NCI-H345 treated with DMSO at 0.1 percent for 48 hours (cell line): ENCODE measurements around the gene ZMIZ1.
A peak's percentile ranks its signal among the peaks of the same experiment; 100 is the strongest.

Source experiments
- DNase-seq: peaks from one replicate; lab custom pipeline; 2025; ENCODE audit not compliant: unreplicated experiment; lab: John Stamatoyannopoulos, UW

The ZMIZ1 gene

DNA sequence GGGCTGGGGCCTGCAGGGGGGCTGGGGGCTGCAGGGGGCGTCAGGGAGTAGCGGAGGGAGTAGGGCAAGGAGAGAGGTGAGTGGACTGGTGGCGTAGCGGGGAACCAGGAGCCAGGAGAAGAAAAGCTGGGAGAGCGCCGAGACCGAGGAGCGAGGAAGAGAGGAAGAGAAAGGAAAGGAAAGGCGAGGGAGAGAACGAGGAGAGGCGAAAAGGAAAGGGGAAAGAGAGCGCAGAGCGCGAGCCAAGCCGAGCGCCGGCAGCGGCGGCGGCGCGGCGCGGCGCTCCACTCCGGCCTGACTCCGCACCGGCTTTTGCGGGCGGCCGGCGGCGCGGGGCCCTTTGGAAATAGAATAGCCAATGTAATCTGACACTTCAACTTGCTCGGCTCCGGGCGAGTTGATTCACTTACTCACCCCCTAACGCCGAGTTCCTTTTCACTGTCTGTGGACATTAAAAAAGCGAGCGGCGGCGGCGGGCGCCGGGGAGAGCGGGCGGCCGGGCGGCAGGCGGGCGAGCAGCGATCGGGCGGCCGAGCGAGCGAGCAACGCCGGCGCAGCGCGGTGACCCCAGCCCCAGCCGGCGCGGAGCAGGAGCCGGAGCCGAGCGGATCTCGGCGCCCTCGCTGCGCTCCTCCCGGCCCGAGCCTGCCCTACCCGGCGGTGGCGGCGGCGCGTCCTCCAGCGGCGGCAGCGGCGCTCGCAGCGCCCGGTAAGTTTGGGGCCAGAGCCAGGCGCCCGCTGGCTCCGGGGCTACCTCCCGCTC, at the start of gene ZMIZ1:
TSS of gene ZMIZ1 (plus strand) at position 405 of the 763 bp plus-strand sequence. CDS start 132,667 bp downstream, outside the sequence.
- DNase-seq, result peak; percentile 62

DNA sequence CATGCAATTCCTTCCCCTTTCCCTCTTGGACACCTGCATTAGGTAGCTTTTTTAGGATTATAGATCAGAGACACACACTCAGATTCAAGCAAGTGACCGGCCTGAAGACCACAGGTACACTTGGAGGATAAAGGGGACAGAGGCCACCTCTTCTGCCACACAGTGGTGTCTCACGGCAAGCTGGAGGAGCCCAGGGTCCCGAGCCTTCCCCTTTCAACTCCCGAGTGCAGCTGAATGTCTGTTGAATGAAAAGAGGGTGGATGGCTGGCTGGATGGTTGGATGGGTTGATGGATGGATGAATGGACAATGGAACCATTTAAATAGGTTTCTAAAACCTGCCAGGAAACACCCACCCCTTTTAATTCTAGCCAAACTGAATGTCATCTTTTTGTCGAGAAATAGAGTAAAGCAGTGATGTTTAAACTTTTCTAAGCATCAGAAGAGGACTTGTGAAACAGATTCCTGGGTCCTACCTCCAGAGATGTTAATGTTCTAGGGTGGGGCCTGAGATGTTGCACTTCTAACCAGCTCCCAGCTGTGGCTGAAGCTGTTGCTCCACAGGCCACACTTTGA, 49.2 kb upstream of the ZMIZ1 start:
- DNase-seq, result no peak

GRCh38 chr10:79020015-79020491, 48.7 kb upstream of the ZMIZ1 start:
- DNase-seq, result no peak

DNA sequence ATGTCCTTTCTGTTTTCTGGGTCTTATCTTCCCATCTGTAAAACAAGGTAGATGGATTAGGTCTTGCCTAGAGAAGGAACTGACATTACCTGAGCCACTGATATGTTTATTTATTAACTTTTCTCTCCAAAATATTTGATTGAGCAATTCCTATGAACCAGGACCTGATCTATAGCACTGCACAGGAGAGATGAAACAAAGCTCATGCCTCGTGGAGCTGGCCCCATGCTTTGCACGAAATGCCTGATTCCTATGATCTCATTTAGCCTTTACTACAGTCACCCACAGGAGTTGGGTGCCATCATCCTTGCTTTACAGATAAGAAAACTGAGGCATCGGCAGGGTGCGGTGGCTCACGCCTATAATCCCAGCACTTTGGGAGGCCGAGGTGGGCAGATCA, 48.2 kb upstream of the ZMIZ1 start:
- no peak for DNase-seq

GRCh38 chr10:79021331-79021907, 47.3 kb upstream of the ZMIZ1 start:
- DNase-seq, result no peak

GRCh38 chr10:79021948-79022499, 46.7 kb upstream of the ZMIZ1 start:
- DNase-seq, result no peak

DNA sequence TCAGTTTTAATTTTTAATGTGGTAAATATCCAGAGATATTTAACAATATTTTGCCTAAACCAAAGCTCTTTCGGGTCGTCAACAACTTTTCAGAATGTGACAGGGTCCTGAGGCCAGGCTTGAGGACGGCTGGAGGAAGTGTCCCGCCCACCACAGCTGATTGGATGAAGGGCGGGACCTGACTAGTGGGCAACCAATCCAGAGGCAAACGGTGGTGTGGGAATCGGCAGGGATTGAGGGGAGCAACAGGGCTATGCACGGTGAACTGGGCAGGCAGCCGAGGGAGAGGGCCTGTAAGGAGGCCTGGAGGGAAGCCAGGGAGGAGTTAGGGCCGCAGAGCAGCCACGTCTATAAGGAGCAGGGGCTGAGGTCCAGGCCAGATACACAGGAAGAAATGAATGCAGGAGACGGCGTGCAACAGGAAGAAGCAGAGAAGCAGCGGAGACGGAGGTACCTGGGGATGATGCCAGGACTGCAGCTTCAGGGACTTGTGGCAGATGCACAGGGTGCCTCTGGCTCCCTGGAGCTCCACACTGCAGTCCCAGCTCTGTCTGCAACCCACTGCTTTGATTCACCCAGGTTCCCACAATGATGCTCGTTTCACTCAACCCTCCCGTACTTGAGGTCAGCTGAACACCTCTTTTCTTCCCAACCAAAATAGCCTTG, 46.1 kb upstream of the ZMIZ1 start:
- no peak for DNase-seq

GRCh38 chr10:79023240-79024162, 45.3 kb upstream of the ZMIZ1 start:
- DNase-seq, result no peak

GRCh38 chr10:79024296-79024695, 44.5 kb upstream of the ZMIZ1 start:
- no peak for DNase-seq

DNA sequence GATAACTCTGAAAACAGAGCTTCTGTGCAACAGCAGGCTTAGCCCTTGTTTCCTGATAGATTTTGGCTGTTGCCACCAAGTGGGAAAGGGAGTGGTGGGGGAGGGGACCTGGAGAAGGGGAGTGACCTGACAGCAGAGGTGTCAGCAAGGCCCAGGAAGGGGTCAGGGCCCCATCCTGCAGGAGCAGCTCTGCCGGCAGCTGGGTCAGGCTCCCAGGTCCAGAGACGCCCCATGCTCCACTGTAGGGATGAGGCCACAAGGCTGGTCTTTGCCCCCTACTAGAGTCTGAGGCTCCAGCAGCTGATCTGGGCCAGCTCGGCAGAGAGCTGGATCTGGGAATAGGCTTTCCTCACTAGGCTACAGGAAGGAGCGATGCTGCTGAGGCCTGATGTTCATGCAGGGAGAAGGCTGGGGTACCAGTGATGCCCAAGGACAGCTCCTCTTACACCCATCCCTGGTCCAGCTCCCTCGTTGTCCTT, 44.0 kb upstream of the ZMIZ1 start:
- no peak for DNase-seq

DNA sequence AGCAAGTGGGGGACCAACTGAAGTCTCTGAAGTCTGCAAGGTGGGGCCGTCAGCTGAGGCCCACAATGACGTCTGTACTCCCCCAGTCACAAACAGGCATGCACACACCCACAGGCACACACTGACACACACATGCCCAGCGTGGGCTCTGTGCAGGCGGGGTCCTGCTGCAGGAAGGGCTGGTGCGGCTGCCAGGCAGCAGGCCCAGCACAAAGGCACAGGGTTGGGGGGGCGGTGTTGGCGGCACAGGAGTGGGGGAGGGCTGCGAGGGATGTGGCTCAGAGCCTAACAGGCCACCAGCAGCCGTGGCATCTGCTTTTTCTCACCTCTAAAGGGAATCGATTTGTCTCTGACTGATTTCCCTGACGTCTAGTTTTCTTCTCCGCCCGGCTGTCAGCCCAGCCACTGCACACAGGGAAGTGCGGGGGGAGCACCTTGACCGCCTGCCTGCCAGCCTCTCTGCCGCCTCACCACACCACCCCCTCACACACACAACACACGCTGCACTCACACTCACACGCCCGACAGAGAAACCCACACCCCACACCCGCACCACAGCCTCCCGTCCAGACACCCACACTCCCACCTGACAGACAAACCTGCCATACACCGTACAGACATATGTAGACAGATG, 43.5 kb upstream of the ZMIZ1 start:
- no peak for DNase-seq

GRCh38 chr10:79026341-79026761, 42.4 kb upstream of the ZMIZ1 start:
- no peak for DNase-seq

DNA sequence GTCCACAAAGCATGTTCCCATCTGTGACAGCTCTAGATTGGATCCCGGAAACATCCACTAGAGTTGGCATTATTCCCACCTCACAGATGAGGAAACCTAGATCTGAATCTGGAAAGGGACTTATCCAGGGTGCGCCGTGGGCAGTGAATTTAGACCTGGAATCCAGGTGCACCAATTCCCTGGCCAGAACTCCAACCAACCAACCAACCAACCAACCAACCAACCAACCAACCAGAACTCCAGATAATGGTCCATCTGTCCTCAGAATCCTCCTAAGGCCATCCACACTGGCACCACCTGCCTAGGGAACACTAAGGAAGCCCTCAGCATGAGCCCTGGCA, 42.0 kb upstream of the ZMIZ1 start:
- no peak for DNase-seq

DNA sequence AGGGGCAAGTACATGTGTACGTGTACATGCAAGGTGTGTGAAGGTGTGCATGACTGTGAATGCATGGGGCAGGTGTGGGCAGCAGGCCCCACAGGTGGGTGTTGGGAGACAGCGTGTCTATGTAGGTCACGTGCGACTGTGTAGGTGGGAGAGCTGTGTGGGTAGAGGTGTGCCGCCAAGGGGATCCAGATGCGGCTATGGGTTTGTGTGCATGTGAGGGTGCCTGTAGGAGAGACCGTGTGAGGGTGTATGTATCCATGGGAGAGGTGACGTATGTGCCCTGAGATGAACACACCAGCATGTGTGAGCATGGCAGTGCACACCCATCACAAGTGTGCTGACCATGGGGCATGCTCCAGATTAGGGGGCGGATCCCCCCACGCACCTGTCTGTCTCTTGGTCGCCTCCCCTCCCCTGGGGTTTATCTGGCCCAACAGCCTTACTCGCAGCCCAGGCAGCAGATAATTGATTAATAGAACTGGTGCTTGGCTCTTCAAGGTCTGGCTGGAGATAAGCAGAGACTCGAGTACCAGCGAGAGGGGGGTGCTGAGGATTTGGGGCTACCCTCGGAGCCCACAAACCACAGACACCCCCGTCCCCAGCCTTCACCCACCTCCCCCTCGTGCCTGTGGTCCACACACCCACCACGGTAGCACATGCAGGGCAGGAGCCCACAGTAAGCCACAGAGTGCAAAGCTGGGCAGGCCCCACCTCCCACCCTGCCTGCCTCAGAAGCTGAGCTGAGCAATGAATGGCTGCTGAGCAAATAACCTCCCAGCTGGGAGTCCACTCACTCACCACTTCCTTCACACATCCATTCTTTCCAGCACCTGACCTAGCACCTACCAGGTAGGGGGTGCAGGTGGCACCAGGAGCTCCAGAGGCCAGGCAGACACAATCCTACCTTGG, 41.4 kb upstream of the ZMIZ1 start:
- DNase-seq, result peak; percentile 70

- no peak for DNase-seq
Observed at GRCh38 chr10:79028056-79028430, 40.7 kb upstream of the ZMIZ1 start.

GRCh38 chr10:79028451-79029010, 40.2 kb upstream of the ZMIZ1 start:
- no peak for DNase-seq

DNA sequence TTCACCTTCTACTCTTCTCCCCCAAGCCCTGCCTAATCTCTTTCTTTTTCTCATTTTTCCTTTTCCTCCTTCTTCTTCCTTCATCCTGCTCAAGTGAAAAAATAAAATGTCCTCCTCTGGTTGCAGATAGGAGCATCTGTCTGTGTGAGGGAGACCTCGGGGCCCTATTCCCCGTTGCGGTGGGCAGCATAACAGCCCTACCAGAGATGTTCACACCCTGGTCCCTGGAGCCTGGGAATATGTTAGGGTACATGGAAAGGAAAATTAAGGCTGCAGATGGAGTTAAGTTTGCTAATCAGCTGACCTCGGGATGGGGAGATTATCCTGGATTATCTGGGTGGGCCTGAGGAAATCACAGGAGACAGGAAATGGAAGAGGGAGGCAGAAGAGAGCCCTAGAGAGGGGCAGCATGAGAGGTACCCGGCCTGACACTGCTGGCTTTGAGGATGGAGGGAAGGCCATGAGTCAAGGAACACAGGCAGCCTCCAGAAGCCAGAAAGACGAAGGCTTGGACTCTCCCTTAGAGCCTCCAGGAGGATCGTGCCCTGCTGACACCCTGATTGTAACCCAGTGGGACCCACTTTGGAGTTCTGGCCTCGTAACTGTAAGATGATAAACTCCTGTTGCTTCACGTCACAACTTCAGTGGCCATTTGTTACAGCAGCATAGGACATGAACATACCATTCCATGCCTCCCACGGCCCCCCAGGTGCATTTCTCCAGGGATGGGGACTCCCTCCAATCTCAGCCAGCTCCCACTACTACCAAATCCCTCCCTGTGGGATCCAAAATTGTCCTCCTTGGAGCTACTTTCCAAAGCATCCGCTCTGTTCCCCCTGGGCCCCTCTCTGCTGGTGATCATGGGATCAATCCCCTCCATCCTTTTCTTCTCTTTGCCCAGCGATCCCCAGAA, 39.0 kb upstream of the ZMIZ1 start:
- DNase-seq, result no peak

DNA sequence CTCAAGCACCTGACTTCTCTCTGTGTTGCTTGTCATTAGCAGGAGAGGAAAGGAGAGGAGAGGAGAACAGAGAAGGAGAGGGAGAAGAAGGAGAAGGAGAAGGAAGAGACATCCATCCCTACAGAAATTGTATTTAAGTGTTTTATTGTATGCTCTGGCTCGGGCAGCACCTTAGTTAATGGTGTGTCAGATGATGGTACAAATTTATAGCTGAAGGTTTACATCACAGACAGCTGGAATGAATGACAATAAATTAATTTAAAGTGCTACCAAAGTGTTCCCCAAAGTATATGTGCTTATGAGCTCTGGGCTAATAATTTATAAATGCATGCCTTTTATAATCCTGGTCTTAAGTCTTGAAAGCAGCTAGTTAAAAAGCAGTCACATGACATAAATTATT, 38.1 kb upstream of the ZMIZ1 start:
- DNase-seq, result no peak
